GM19395 (cell line): ENCODE measurements around the gene ZNF480.
A peak's percentile ranks its signal among the peaks of the same experiment; 100 is the strongest.
"Not testable (repeated sequence)": the region's sequence is repeated elsewhere in the genome, so short reads cannot be mapped to it uniquely, and the experiment has no call there.

Experiments used
- ATAC-seq: cut with Tn5 transposase; IDR thresholded peaks from one replicate; pipeline ENCODE4 v1.9.1; 2021; ENCODE audit warnings: mild to moderate bottlenecking, moderate library complexity; ENCODE audit not compliant: unreplicated experiment

ZNF480 gene

GRCh38 chr19:52296773-52297600 lies at the start of gene ZNF480:
TSS of gene ZNF480 (plus strand) at chr19:52297169. CDS start at chr19:52300413, 3,244 bp downstream.
- ATAC-seq, result peak; percentile 63

- ATAC-seq, result no peak
These were observed 48.7 kb upstream of the ZNF480 start for GRCh38 chr19:52248241-52248640.

GRCh38 chr19:52258426-52258825 lies 38.5 kb upstream of the ZNF480 start:
- ATAC-seq, result no peak

- not testable (repeated sequence) for ATAC-seq
These were observed 31.4 kb upstream of the ZNF480 start for GRCh38 chr19:52265556-52265955.

- ATAC-seq, result peak; percentile 93
These were observed 27.4 kb upstream of the ZNF480 start, which contains the start of gene ZNF766 for GRCh38 chr19:52269338-52270261. TSS of gene ZNF766 (plus strand) at chr19:52269587. CDS start at chr19:52269614, 27 bp downstream.

GRCh38 chr19:52270266-52270885 lies 26.6 kb upstream of the ZNF480 start:
- no peak for ATAC-seq

- ATAC-seq, result no peak
These were observed 23.7 kb upstream of the ZNF480 start for GRCh38 chr19:52273301-52273700.

GRCh38 chr19:52274191-52274590 lies 22.8 kb upstream of the ZNF480 start:
- no peak for ATAC-seq

- ATAC-seq, result no peak
These were observed 21.0 kb upstream of the ZNF480 start for GRCh38 chr19:52275988-52276387.

GRCh38 chr19:52277471-52277870 lies 19.5 kb upstream of the ZNF480 start:
- ATAC-seq, result no peak

GRCh38 chr19:52286256-52286655 lies 10.7 kb upstream of the ZNF480 start:
- no peak for ATAC-seq

GRCh38 chr19:52291781-52292180 lies 5.2 kb upstream of the ZNF480 start:
- no peak for ATAC-seq

GRCh38 chr19:52292946-52293345 lies 4.0 kb upstream of the ZNF480 start:
- not testable (repeated sequence) for ATAC-seq

- ATAC-seq, result peak; percentile 39
These were observed 583 bp upstream of the ZNF480 start for GRCh38 chr19:52296400-52296772.

GRCh38 chr19:52297601-52298364 lies 814 bp downstream of the ZNF480 start:
- peak; percentile 27 for ATAC-seq

GRCh38 chr19:52307275-52307674 lies 10.3 kb downstream of the ZNF480 start:
- no peak for ATAC-seq

- ATAC-seq, result no peak
These were observed 25.5 kb downstream of the ZNF480 start for GRCh38 chr19:52322429-52322828.

- ATAC-seq, result no peak
These were observed 34.8 kb downstream of the ZNF480 start for GRCh38 chr19:52331757-52332156.

- ATAC-seq, result peak; percentile 34
These were observed 38.8 kb downstream of the ZNF480 start for GRCh38 chr19:52335768-52336116.

- ATAC-seq, result peak; percentile 69
These were observed 39.3 kb downstream of the ZNF480 start, which contains the start of gene ZNF610 for GRCh38 chr19:52336117-52336790. TSS of gene ZNF610 (plus strand) at chr19:52336243. CDS start at chr19:52349173, 12,930 bp downstream.
